ENCODE results near the gene TP73.

The TP73 gene

DNA sequence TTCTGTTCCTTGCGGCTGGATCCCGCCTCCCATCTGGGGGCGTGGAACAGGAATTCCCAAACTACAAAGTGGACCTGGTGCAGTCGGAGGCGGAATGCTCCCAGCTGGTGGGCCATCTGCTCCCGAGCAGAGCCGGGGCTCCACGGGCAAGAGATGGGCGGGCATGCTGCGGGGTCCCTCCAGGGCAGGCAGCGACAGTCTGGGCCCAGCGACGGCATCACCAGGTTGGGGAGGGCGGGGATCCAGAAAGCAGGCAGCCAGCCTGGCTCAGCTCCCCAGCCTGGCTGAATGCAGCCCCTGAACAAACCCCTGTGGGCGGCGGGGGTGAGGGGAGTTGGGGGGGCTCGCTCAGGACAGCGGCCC, 44.6 kb upstream of the TP73 start:
- no peak for TF ChIP-seq CTCF (conservative IDR thresholded peaks at IDR 0.05; ENCODE audit: low read depth, low read length)
- DNase-seq (ENCODE audit: low read depth) = no peak
- H3K4me3 ChIP-seq (ENCODE audit: low read length) = no peak overlapping the region

GRCh38 chr1:3608154-3608553, 44.2 kb upstream of the TP73 start:
- DNase-seq (ENCODE audit: low read depth) = no peak
- no peak overlapping the region for H3K4me3 ChIP-seq (ENCODE audit: low read length)
- no peak for TF ChIP-seq CTCF (conservative IDR thresholded peaks at IDR 0.05; ENCODE audit: low read depth, low read length)

DNA sequence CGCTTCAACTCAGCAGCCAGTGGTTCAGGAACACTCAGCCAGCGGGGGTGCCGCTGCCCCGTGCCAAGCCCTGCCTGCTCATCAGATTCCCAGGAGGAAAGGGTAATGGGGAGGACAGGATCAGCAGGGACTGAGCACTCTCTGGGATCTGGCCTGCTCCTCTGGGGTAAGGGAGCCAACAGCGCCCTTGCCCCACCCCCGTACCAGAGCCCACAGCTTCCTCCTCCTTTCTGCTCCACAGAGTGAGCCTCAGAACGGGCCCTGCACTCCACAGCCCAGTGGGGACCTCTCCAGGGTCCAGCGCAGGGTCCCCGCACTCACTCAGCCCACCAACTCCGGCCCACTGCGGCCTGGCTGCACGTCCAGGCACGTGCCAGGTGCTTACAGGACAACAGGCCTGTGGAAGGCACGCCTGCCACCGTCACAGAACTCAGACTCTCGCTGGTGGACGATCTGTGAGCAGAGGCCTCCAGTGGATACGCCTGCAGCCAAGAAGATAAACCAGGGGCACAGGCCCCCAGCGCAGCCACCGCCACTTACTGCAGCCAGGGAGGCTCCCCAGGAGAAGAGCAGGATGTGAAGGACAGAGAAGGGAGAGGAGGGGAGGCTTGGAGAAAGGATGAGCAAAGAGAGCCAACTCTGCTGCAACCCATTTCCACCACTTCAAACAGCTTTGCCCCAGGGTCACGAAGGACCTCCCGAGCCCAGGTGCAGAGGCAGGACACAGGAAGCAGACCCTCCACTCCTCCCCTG, 43.1 kb upstream of the TP73 start:
- TF ChIP-seq CTCF (conservative IDR thresholded peaks at IDR 0.05; ENCODE audit: low read depth, low read length) = no peak
- no peak overlapping the region for H3K4me3 ChIP-seq (ENCODE audit: low read length)
- DNase-seq (ENCODE audit: low read depth) = no peak

DNA sequence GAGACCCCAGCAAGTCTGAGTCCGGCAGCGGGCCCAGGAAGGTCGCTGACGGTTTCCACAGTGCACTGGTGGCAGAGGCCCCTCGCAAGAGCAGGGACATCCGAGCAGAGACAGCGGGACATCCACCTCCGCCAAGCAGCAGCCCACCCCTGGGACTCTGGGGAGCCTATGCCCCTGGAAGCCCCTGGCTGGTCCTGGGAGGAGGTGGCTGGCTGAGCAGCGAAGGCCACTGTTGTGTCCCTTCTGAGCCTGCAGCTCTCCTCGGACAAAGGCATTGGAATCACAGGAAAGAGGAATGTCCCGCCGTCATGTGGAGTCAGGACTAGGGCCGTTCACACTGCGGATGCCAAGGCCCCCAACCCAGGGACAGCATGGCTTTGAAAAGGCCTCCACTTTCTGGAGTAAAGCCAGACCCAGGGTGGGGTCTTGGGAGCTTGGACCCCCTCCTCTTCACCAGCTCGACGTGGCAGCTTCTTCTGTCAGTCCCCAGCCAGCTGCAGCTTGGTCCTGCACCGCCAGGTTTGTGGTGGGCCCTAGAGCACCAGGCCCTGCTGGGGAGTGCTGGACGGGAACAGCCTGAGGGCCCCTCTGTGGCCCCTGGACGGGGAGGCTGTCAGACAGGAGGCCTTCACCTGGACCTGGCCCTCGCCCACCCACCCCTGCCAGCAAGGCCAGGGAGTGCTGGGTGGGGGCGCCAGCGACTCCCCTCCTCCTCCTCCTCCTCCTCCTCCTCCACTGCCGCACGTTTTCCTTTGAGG, 42.4 kb upstream of the TP73 start:
- no peak for DNase-seq (ENCODE audit: low read depth)
- TF ChIP-seq CTCF (conservative IDR thresholded peaks at IDR 0.05; ENCODE audit: low read depth, low read length) = no peak
- H3K4me3 ChIP-seq (ENCODE audit: low read length) = peak overlapping the region; percentile 48

GRCh38 chr1:3610527-3611169, 41.7 kb upstream of the TP73 start:
- no peak for TF ChIP-seq CTCF (conservative IDR thresholded peaks at IDR 0.05; ENCODE audit: low read depth, low read length)
- H3K4me3 ChIP-seq (ENCODE audit: low read length) = peak overlapping the region; percentile 48
- DNase-seq (ENCODE audit: low read depth) = no peak

DNA sequence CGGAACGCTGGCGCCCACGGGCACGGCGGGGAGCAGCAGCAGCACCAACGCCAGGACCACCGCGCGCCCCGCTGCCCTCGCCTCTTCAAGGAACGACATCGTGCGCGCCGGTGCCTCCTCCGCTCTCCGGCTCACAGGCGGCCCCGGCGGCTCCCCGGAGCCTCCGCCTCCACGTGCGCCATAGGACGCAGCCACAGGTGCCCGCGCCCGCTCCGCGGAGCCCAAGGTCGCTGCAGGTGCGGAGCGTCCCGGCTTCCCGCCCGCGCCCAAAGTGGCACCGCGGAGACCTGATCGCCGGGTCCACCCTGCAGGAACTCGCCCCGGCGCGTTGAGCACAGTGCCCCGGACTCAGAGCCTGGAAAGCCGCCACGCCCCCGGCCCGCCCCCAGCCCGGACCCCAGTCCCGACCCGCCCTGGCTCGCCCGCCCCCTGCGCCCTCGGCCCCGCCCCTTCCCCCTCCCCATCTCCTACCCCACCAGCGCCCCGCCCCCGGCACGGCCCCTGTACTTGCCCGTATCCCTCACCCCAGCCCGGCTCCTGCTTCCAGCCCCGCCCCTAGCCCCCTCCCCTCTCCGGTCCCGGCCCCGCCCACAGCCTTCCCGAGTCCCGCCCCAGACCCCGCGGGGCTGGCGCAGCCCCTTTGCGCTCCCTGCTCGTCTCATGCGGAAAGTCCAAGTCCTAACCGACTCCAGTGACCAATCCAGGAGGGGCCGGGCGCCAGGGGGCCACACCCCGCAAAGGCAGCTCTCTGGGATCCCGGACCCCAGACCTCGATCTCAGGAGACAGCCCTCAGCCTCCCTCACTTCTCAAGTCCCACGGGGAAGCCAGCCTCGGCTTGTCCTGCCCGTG, 40.9 kb upstream of the TP73 start, which contains the start of gene MEGF6:
Gene MEGF6, minus strand, starts transcription at position 339 of the 850 bp plus-strand sequence. Its CDS starts 240 bp downstream, at position 99.
- no peak for TF ChIP-seq CTCF (conservative IDR thresholded peaks at IDR 0.05; ENCODE audit: low read depth, low read length)
- peak within 1 kb of the TSS; percentile 48 for H3K4me3 ChIP-seq (ENCODE audit: low read length)
- DNase-seq (ENCODE audit: low read depth) = peak; percentile 30

Data from retinal pigment epithelial cell (primary cell).